ENCODE data around the gene THADA. TPM values are rescaled to one million over a fixed set of nuclear protein-coding genes. Genes with fewer than 3 reads are reported as not detected.

The THADA gene
- total and polyA plus RNA-seq, 2 donors (not counting 3 experiments of a cell fraction or from before 2014, with no cell fraction given), result 22.6 to 25.3 TPM

DNA sequence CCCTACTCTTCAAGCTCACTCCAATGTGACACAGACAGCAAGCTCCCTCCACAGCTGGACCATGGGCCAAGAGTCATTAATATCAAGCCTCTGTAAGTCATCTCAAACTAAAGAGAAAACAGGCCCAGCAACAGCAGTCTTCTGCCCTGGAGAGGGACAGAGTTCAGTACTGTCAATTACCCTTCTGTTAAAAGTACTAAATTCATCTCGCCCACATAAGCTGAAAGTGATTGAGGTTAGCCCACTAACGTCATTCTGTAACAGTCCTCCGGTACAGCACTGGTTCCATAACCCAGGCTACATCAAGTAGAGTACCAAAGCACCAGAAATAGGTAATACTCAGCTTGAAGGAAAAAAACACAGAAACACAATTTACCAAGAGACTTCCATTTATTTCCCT, 25.9 kb downstream of the THADA start:
- no peak for FAIRE-seq
- H3K9me1 ChIP-seq (replicated peaks; ENCODE audit: control insufficient read depth, extremely low read depth, insufficient read depth, low read length), result no peaks in the 10 kb centered on the region
- TF ChIP-seq GATA2 (IDR thresholded peaks at IDR 0.05; ENCODE audit: insufficient read depth, insufficient read length, low read depth, low read length), result no peak
- TF ChIP-seq POLR2A (IDR thresholded peaks at IDR 0.05; ENCODE audit: low read depth, low read length), result no peak
- no peak for TF ChIP-seq POLR2AphosphoS5 (IDR thresholded peaks at IDR 0.05; ENCODE audit: insufficient read depth, low read depth, low read length)
- no peak for TF ChIP-seq FOS (IDR thresholded peaks at IDR 0.05; ENCODE audit: borderline replicate concordance, insufficient read depth, low read length)
- POLR2A ChIA-PET, result no interaction called here
- peaks cover 17 to 18% of the 10 kb centered on the region in 2 experiments for H3K36me3 ChIP-seq (ENCODE audit: control insufficient read depth in 2 of 2, extremely low read depth in 1 of 2, insufficient read depth in 2 of 2, low read length in 2 of 2)
- no TSS peak for BruUV-seq (replicated peaks)
- intact Hi-C loops (cut with micrococcal nuclease), result no loop called here
- H2AFZ ChIP-seq (ENCODE audit: low read depth, low read length), result no peak overlapping the region
- H3K9ac ChIP-seq (replicated peaks; ENCODE audit: extremely low read depth, insufficient read depth, low read length), result no peak overlapping the region
- no peak overlapping the region for H3K4me3 ChIP-seq (replicated peaks in 1 of 3; ENCODE audit: insufficient read depth in 1 of 3, low read depth in 1 of 3, low read length in 3 of 3)
- H3K27me3 ChIP-seq (ENCODE audit: control insufficient read depth in 2 of 2, insufficient read depth in 2 of 2, low read length in 2 of 2), result no peaks in the 10 kb centered on the region
- dilution Hi-C loops (cut with MboI; ENCODE audit: extremely low pct_ligation_motif_present, low sequenced_read_pairs), result no loop called here
- no peak overlapping the region for H3K27ac ChIP-seq (ENCODE audit: insufficient read depth, low read depth, low read length)
- CTCF ChIA-PET, result interaction anchor here (0.6 to 6.2 kb wide), 2 partner anchors 7 to 40 kb away, joined by 3 to 63 read pairs; no protein-coding TSS in a partner anchor
- H4K20me1 ChIP-seq (replicated peaks; ENCODE audit: control insufficient read depth, extremely low read depth, insufficient read depth, low read length), result no peaks in the 10 kb centered on the region
- no peak overlapping the region for H3K4me2 ChIP-seq (ENCODE audit: insufficient read depth, low read length)
- DNase-seq (ENCODE audit: low read depth, low spot score), result no peak
- H3K79me2 ChIP-seq (ENCODE audit: control insufficient read depth, insufficient read depth, low read length), result no peaks in the 10 kb centered on the region
- H3K9me3 ChIP-seq (replicated peaks; ENCODE audit: control insufficient read depth, insufficient read depth, low read length), result no peaks in the 10 kb centered on the region
- H3K4me1 ChIP-seq (ENCODE audit: control insufficient read depth, extremely low read depth, insufficient read depth, low read length), result no peaks in the 10 kb centered on the region

GRCh38 chr2:43568228-43568627, 27.6 kb downstream of the THADA start:
- TF ChIP-seq GATA2 (IDR thresholded peaks at IDR 0.05; ENCODE audit: insufficient read depth, insufficient read length, low read depth, low read length) (no peak), FOS (IDR thresholded peaks at IDR 0.05; ENCODE audit: borderline replicate concordance, insufficient read depth, low read length) (no peak), MYC (IDR thresholded peaks at IDR 0.05; ENCODE audit: low read depth, low read length) (no peak), POLR2AphosphoS5 (IDR thresholded peaks at IDR 0.05; ENCODE audit: insufficient read depth, low read depth, low read length) (no peak), JUN (IDR thresholded peaks at IDR 0.05; ENCODE audit: borderline replicate concordance, insufficient read depth, insufficient read length, low read depth) (no peak), EZH2 (IDR thresholded peaks at IDR 0.05; ENCODE audit: borderline replicate concordance, low read depth, low read length, severe bottlenecking) (no peak), POLR2A (IDR thresholded peaks at IDR 0.05; ENCODE audit: low read depth, low read length) (no peak)
- TF ChIP-seq, protein P1, sequence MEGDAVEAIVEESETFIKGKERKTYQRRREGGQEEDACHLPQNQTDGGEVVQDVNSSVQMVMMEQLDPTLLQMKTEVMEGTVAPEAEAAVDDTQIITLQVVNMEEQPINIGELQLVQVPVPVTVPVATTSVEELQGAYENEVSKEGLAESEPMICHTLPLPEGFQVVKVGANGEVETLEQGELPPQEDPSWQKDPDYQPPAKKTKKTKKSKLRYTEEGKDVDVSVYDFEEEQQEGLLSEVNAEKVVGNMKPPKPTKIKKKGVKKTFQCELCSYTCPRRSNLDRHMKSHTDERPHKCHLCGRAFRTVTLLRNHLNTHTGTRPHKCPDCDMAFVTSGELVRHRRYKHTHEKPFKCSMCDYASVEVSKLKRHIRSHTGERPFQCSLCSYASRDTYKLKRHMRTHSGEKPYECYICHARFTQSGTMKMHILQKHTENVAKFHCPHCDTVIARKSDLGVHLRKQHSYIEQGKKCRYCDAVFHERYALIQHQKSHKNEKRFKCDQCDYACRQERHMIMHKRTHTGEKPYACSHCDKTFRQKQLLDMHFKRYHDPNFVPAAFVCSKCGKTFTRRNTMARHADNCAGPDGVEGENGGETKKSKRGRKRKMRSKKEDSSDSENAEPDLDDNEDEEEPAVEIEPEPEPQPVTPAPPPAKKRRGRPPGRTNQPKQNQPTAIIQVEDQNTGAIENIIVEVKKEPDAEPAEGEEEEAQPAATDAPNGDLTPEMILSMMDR (IDR thresholded peaks at IDR 0.05; ENCODE audit: extremely low read depth in 1 of 2, insufficient read depth in 1 of 2, low read depth in 1 of 2, low read length in 2 of 2), result no peak
- TF ChIP-seq, protein P2, sequence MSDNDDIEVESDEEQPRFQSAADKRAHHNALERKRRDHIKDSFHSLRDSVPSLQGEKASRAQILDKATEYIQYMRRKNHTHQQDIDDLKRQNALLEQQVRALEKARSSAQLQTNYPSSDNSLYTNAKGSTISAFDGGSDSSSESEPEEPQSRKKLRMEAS (IDR thresholded peaks at IDR 0.05; ENCODE audit: insufficient read depth, insufficient read length), result no peak
- no peaks in the 10 kb centered on the region for H3K79me2 ChIP-seq (ENCODE audit: control insufficient read depth, insufficient read depth, low read length)
- H3K4me3 ChIP-seq (replicated peaks in 1 of 3; ENCODE audit: insufficient read depth in 1 of 3, low read depth in 1 of 3, low read length in 3 of 3), result no peak overlapping the region
- peaks cover 10 to 13% of the 10 kb centered on the region in 2 experiments for H3K36me3 ChIP-seq (ENCODE audit: control insufficient read depth in 2 of 2, extremely low read depth in 1 of 2, insufficient read depth in 2 of 2, low read length in 2 of 2)
- no TSS peak for BruUV-seq (replicated peaks)
- intact Hi-C loops (cut with micrococcal nuclease), result no loop called here
- no peaks in the 10 kb centered on the region for H3K4me1 ChIP-seq (ENCODE audit: control insufficient read depth, extremely low read depth, insufficient read depth, low read length)
- no peak overlapping the region for H3K9ac ChIP-seq (replicated peaks; ENCODE audit: extremely low read depth, insufficient read depth, low read length)
- H3K4me2 ChIP-seq (ENCODE audit: insufficient read depth, low read length), result no peak overlapping the region
- no peaks in the 10 kb centered on the region for H4K20me1 ChIP-seq (replicated peaks; ENCODE audit: control insufficient read depth, extremely low read depth, insufficient read depth, low read length)
- ChIA-PET CTCF (interaction anchor here (4.1 to 6.2 kb wide), 2 partner anchors 9 to 12 kb away, joined by 18 to 63 read pairs; no protein-coding TSS in a partner anchor), POLR2A (interaction anchor here (1.1 kb wide), 1 partner anchor 12 kb away, joined by 6 read pairs; no protein-coding TSS in a partner anchor)
- H3K27ac ChIP-seq (ENCODE audit: insufficient read depth, low read depth, low read length), result no peak overlapping the region
- dilution Hi-C loops (cut with MboI; ENCODE audit: extremely low pct_ligation_motif_present, low sequenced_read_pairs), result no loop called here
- H3K27me3 ChIP-seq (ENCODE audit: control insufficient read depth in 2 of 2, insufficient read depth in 2 of 2, low read length in 2 of 2), result no peaks in the 10 kb centered on the region
- no peak overlapping the region for H2AFZ ChIP-seq (ENCODE audit: low read depth, low read length)
- H3K9me1 ChIP-seq (replicated peaks; ENCODE audit: control insufficient read depth, extremely low read depth, insufficient read depth, low read length), result no peaks in the 10 kb centered on the region
- DNase-seq (ENCODE audit: low read depth, low spot score) (no peak), FAIRE-seq (no peak)
- no peaks in the 10 kb centered on the region for H3K9me3 ChIP-seq (replicated peaks; ENCODE audit: control insufficient read depth, insufficient read depth, low read length)

Measured in endothelial cell of umbilical vein (primary cell).